HCT116 (cell line): ENCODE results near the gene UQCRC1. TPM values are rescaled to one million over a fixed set of nuclear protein-coding genes. Genes with fewer than 3 reads are reported as not detected.

ENCODE experiments used
- ATAC-seq: fragments of 200-7000 bp; cut with Tn5 transposase; 2 replicates; pipeline ENCODE4 v1.9.1; 2020; ENCODE audit warnings: mild to moderate bottlenecking, moderate library complexity
- BruUV-seq: library from RNA; stranded (reverse); fragments of 400-500 nt; replicated peaks from 2 replicates; lab custom pipeline; 2021; lab: Mats Ljungman, UMichigan
- CTCF ChIA-PET: fragments of 300-600 bp; sonication (Branson Sonifier 250); formaldehyde crosslinking; loops from one replicate; lab custom pipeline; 2021; ENCODE audit warnings: antibody characterized with exemption; lab: Charles Lee
- POLR2A ChIA-PET: fragments of 300-600, 350-600 bp; sonication (Branson Sonifier 250); formaldehyde crosslinking; loops from one replicate; lab custom pipeline; 2021; ENCODE audit warnings: antibody characterized with exemption; lab: Charles Lee
- RAD21 ChIA-PET, 2 experiments: fragments of 300-600 bp; sonication (Branson Sonifier 250); formaldehyde crosslinking; loops; one replicate each; lab custom pipeline; 2023; ENCODE audit warnings: low total read pairs in 2 of 2; ENCODE audit not compliant: uncharacterized antibody in 2 of 2, unreplicated experiment in 2 of 2, low non-redundant PET in 1 of 2; lab: Charles Lee
- DNase-seq: peaks from one replicate; pipeline ENCODE4 v3.0.0-alpha.2; 2010; ENCODE audit warnings: low read depth, low spot score
- H2AFZ ChIP-seq: fragments of 200-600 bp; shearing (Covaris generic), sonication (generic); 2 replicates; pipeline ENCODE4 v1.6.1; 2017; ENCODE audit warnings: low read depth, mixed run types, mixed read lengths, antibody characterized with exemption, low read length; ENCODE audit not compliant: poor library complexity, severe bottlenecking
- H3K27ac ChIP-seq: 2 replicates; pipeline ENCODE4 v1.5.1; 2012; ENCODE audit warnings: low read depth, low read length
- H3K27me3 ChIP-seq: fragments of 200-600 bp; sonication (generic); 2 replicates; pipeline ENCODE4 v1.6.1; 2016; ENCODE audit warnings: mixed run types, low read length, mixed read lengths; ENCODE audit not compliant: insufficient read depth
- H3K36me3 ChIP-seq, 2 experiments: fragments of 200-500 bp in 1 of 2; fragments of 200-600 bp in 1 of 2; sonication (Bioruptor generic) in 1 of 2; sonication (generic) in 1 of 2; 2 replicates each; pipeline versions ENCODE4 v1.5.1 to v1.6.1; 2014 to 2016; ENCODE audit warnings: low read length in 2 of 2, inconsistent platforms in 1 of 2, mixed read lengths in 1 of 2, mixed run types in 1 of 2; ENCODE audit not compliant: insufficient read depth in 2 of 2, control insufficient read depth in 1 of 2
- H3K4me1 ChIP-seq, 2 experiments: fragments of 200-600 bp in 1 of 2; sonication (generic) in 1 of 2; 2 replicates each; pipeline versions ENCODE4 v1.5.1 to v1.6.1; 2012 to 2017; ENCODE audit warnings: low read length in 2 of 2, inconsistent platforms in 1 of 2, mild to moderate bottlenecking in 1 of 2, mixed read lengths in 1 of 2, mixed run types in 1 of 2, moderate library complexity in 1 of 2; ENCODE audit not compliant: insufficient read depth in 2 of 2, control insufficient read depth in 1 of 2
- H3K4me2 ChIP-seq: fragments of 200-600 bp; sonication (generic); 2 replicates; pipeline ENCODE4 v1.6.1; 2017; ENCODE audit warnings: mixed run types, low read length, mixed read lengths
- H3K4me3 ChIP-seq, 2 experiments: fragments of 200-600 bp in 1 of 2; sonication (generic) in 1 of 2; replicated peaks in 1 of 2; 2 replicates each; pipeline ENCODE4 v1.5.1; 2011 to 2016; ENCODE audit warnings: low read length in 2 of 2, control low read depth in 1 of 2, low read depth in 1 of 2, mild to moderate bottlenecking in 1 of 2, mixed read lengths in 1 of 2, mixed run types in 1 of 2
- H3K79me2 ChIP-seq: fragments of 200-600 bp; sonication (generic); 2 replicates; pipeline ENCODE4 v1.6.1; 2017; ENCODE audit warnings: mild to moderate bottlenecking, mixed run types, low read length, moderate library complexity, mixed read lengths; ENCODE audit not compliant: insufficient read depth
- H3K9ac ChIP-seq: fragments of 200-600 bp; sonication (generic); 2 replicates; pipeline ENCODE4 v1.6.1; 2016; ENCODE audit warnings: low read length, mixed read lengths
- H3K9me2 ChIP-seq: fragments of 200-600 bp; sonication (generic), shearing (Covaris generic); 2 replicates; pipeline ENCODE4 v1.6.1; 2017; ENCODE audit warnings: mixed run types, mild to moderate bottlenecking, moderate library complexity; ENCODE audit not compliant: insufficient read depth
- H3K9me3 ChIP-seq, 2 experiments: fragments of 200-500 bp in 1 of 2; fragments of 200-600 bp in 1 of 2; sonication (Bioruptor generic) in 1 of 2; sonication (generic) in 1 of 2; 2 replicates each; pipeline ENCODE4 v1.6.1; 2014 to 2017; ENCODE audit warnings: low read length in 2 of 2, mixed read lengths in 2 of 2, inconsistent platforms in 1 of 2, low read depth in 1 of 2, mild to moderate bottlenecking in 1 of 2, mixed run types in 1 of 2, moderate library complexity in 1 of 2; ENCODE audit not compliant: control insufficient read depth in 1 of 2, insufficient read depth in 1 of 2
- H4K20me1 ChIP-seq: fragments of 200-600 bp; sonication (generic), shearing (Covaris generic); 2 replicates; pipeline ENCODE4 v1.6.1; 2017; ENCODE audit warnings: mixed run types, mild to moderate bottlenecking, moderate library complexity; ENCODE audit not compliant: insufficient read depth
- ATF3 ChIP-seq: IDR thresholded peaks from 2 replicates; pipeline ENCODE4 v1.6.1; 2012
- CBX3 ChIP-seq: IDR thresholded peaks from 2 replicates; pipeline ENCODE4 v1.6.1; 2012; ENCODE audit warnings: low read depth
- CEBPB ChIP-seq: IDR thresholded peaks from 2 replicates; pipeline ENCODE4 v1.6.1; 2012; ENCODE audit warnings: low read depth
- CTCF ChIP-seq, 3 experiments: fragments of 200-600 bp in 1 of 3; sonication (generic) in 1 of 3; IDR thresholded peaks in 2 of 3; conservative IDR thresholded peaks in 1 of 3; 2 replicates each; pipeline ENCODE4 v1.5.1; 2012 to 2017; ENCODE audit warnings: low read depth in 2 of 3, low read length in 2 of 3, antibody characterized with exemption in 1 of 3, borderline replicate concordance in 1 of 3, control low read depth in 1 of 3, mild to moderate bottlenecking in 1 of 3, mixed read lengths in 1 of 3, mixed run types in 1 of 3, moderate library complexity in 1 of 3; ENCODE audit not compliant: insufficient read depth in 1 of 3
- POLR2AphosphoS5 ChIP-seq: IDR thresholded peaks from 2 replicates; pipeline ENCODE4 v1.6.1; 2011; ENCODE audit warnings: mild to moderate bottlenecking, low read depth, low read length, moderate library complexity
- SRF ChIP-seq: IDR thresholded peaks from 2 replicates; pipeline ENCODE4 v1.6.1; 2012; ENCODE audit warnings: low read depth
- ZBTB33 ChIP-seq: IDR thresholded peaks from 2 replicates; pipeline ENCODE4 v1.6.1; 2011; ENCODE audit warnings: mild to moderate bottlenecking, low read length, moderate library complexity; ENCODE audit not compliant: insufficient replicate concordance; ENCODE audit errors: extremely low read depth
- intact Hi-C: fragments of 100-400 bp; cut with micrococcal nuclease; formaldehyde crosslinking; loops from 2 replicates; pipeline ENCODE4 v1.10.0; 2022
- total RNA-seq: library from RNA; stranded (reverse); gene quantifications from one replicate; pipeline ENCODE4 v1.2.1, GENCODE V29; 2021; ENCODE audit not compliant: unreplicated experiment

UQCRC1 gene
- total RNA-seq, 1 experiment from 2014 or later: 318 TPM

GRCh38 chr3:48656061-48656840 is 46.8 kb upstream of the UQCRC1 start:
- intact Hi-C loops: loop anchor here (1.0 kb wide), 1 partner anchor 21 kb away; the partner anchor contains the start of gene SLC26A6
- H3K36me3 ChIP-seq: no peaks in the 10 kb centered on the region
- peak overlapping the region; percentile 66 for H3K4me2 ChIP-seq
- H2AFZ ChIP-seq: no peak overlapping the region
- H4K20me1 ChIP-seq: no peaks in the 10 kb centered on the region
- peaks cover 0 to 8% of the 10 kb centered on the region in 2 experiments; a peak in 3 of 4 replicates for H3K4me1 ChIP-seq
- H3K27ac ChIP-seq: peak overlapping the region; percentile 58; the same call in 1 of the 2 replicates
- DNase-seq: peak; percentile 21
- H3K9me3 ChIP-seq: peaks cover 0 to 6% of the 10 kb centered on the region in 2 experiments; a peak in 1 of 4 replicates
- H3K79me2 ChIP-seq: no peaks in the 10 kb centered on the region
- ChIA-PET RAD21 (no interaction called here), CTCF (no interaction called here), POLR2A (no interaction called here)
- H3K9me2 ChIP-seq: no peaks in the 10 kb centered on the region
- H3K9ac ChIP-seq: peak overlapping the region; percentile 24; the same call in 1 of the 2 replicates
- BruUV-seq: no TSS peak
- ATAC-seq: peak; percentile 85
- peak overlapping the region; percentile 17 to 37; a peak in 2 of 4 replicates for H3K4me3 ChIP-seq
- no peak for TF ChIP-seq ZBTB33
- no peak for TF ChIP-seq CEBPB
- no peak for TF ChIP-seq SRF
- TF ChIP-seq CTCF (IDR thresholded peaks at IDR 0.05 in 2 of 3, conservative IDR thresholded peaks at IDR 0.05 in 1 of 3; ENCODE audit: borderline replicate concordance in 1 of 3, insufficient read depth in 1 of 3, low read depth in 2 of 3, low read length in 2 of 3): peak in 2 of 3 experiments; percentile 40 to 50; a peak in 4 of 6 replicates
- TF ChIP-seq ATF3: no peak
- no peak for TF ChIP-seq CBX3
- no peak for TF ChIP-seq POLR2AphosphoS5
- H3K27me3 ChIP-seq: no peaks in the 10 kb centered on the region
